ENCODE measurements around the gene SPATA2L. TPM values are rescaled to one million over a fixed set of nuclear protein-coding genes. Genes with fewer than 3 reads are reported as not detected.

The SPATA2L gene
- total and polyA plus RNA-seq, 2 of the 13 experiments (the other 11 are each of a cell fraction or from before 2014, with no cell fraction given), result 9.1 to 20.7 TPM

DNA sequence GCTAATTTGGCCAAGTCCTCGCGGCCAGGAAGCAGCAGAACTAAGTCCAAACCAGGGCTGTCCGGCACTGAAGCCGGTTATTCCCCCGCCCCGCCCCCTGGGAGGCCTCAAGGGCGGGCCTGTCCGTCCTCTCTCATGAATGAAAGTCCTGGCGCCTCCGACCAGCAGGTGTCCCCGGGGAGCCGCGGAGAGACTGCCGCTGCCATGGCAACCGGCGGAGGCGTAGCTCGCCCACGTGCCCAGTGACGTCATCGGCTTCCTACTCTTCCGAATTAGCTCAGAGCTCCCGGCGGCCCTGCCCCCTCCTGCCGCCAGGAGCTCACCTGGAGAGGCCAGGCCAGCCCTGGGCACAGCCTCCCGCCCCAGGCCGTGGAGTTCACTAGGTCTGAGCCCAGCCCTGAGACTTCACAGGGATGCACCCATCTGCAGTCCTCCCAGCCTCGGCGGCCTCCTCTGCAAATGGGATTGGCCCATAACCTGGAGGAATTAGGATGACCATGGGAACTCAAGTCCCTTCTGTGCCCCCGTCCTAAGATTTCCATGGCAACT, 1.3 kb downstream of the SPATA2L start (continued):
- TF ChIP-seq ZNF782 (CRISPR knock-in tag; IDR thresholded peaks at IDR 0.05; ENCODE audit: borderline replicate concordance) (no peak), ZNF780A (CRISPR knock-in tag; IDR thresholded peaks at IDR 0.05) (no peak), U2AF1 (optimal IDR thresholded peaks at IDR 0.05; ENCODE audit: low read depth, low read length) (peak; percentile 18), KLF12 (CRISPR knock-in tag; IDR thresholded peaks at IDR 0.05; ENCODE audit: borderline replicate concordance) (peak; percentile 81; the same call in 1 of the 2 replicates), NBN (conservative IDR thresholded peaks at IDR 0.05) (no peak), ZNF7 (CRISPR knock-in tag; IDR thresholded peaks at IDR 0.05) (no peak), ZNF44 (CRISPR knock-in tag; IDR thresholded peaks at IDR 0.05) (no peak), TRAFD1 (CRISPR knock-in tag; IDR thresholded peaks at IDR 0.05; ENCODE audit: borderline replicate concordance) (no peak; the same call in 1 of the 2 replicates), PAWR (CRISPR knock-in tag; IDR thresholded peaks at IDR 0.05; ENCODE audit: borderline replicate concordance) (no peak), NONO (IDR thresholded peaks at IDR 0.05) (no peak), NONO (CRISPR knock-in tag; conservative IDR thresholded peaks at IDR 0.05) (peak; percentile 57; the same call in 1 of the 2 replicates), ZNF563 (CRISPR knock-in tag; IDR thresholded peaks at IDR 0.05) (no peak), ZSCAN30 (CRISPR knock-in tag; IDR thresholded peaks at IDR 0.05) (no peak), SOX5 (CRISPR knock-in tag; IDR thresholded peaks at IDR 0.05; ENCODE audit: borderline replicate concordance) (peak; percentile 62; the same call in 1 of the 2 replicates), GATAD2A (CRISPR knock-in tag; IDR thresholded peaks at IDR 0.05) (peak; percentile 76)
- TF ChIP-seq, protein P1, sequence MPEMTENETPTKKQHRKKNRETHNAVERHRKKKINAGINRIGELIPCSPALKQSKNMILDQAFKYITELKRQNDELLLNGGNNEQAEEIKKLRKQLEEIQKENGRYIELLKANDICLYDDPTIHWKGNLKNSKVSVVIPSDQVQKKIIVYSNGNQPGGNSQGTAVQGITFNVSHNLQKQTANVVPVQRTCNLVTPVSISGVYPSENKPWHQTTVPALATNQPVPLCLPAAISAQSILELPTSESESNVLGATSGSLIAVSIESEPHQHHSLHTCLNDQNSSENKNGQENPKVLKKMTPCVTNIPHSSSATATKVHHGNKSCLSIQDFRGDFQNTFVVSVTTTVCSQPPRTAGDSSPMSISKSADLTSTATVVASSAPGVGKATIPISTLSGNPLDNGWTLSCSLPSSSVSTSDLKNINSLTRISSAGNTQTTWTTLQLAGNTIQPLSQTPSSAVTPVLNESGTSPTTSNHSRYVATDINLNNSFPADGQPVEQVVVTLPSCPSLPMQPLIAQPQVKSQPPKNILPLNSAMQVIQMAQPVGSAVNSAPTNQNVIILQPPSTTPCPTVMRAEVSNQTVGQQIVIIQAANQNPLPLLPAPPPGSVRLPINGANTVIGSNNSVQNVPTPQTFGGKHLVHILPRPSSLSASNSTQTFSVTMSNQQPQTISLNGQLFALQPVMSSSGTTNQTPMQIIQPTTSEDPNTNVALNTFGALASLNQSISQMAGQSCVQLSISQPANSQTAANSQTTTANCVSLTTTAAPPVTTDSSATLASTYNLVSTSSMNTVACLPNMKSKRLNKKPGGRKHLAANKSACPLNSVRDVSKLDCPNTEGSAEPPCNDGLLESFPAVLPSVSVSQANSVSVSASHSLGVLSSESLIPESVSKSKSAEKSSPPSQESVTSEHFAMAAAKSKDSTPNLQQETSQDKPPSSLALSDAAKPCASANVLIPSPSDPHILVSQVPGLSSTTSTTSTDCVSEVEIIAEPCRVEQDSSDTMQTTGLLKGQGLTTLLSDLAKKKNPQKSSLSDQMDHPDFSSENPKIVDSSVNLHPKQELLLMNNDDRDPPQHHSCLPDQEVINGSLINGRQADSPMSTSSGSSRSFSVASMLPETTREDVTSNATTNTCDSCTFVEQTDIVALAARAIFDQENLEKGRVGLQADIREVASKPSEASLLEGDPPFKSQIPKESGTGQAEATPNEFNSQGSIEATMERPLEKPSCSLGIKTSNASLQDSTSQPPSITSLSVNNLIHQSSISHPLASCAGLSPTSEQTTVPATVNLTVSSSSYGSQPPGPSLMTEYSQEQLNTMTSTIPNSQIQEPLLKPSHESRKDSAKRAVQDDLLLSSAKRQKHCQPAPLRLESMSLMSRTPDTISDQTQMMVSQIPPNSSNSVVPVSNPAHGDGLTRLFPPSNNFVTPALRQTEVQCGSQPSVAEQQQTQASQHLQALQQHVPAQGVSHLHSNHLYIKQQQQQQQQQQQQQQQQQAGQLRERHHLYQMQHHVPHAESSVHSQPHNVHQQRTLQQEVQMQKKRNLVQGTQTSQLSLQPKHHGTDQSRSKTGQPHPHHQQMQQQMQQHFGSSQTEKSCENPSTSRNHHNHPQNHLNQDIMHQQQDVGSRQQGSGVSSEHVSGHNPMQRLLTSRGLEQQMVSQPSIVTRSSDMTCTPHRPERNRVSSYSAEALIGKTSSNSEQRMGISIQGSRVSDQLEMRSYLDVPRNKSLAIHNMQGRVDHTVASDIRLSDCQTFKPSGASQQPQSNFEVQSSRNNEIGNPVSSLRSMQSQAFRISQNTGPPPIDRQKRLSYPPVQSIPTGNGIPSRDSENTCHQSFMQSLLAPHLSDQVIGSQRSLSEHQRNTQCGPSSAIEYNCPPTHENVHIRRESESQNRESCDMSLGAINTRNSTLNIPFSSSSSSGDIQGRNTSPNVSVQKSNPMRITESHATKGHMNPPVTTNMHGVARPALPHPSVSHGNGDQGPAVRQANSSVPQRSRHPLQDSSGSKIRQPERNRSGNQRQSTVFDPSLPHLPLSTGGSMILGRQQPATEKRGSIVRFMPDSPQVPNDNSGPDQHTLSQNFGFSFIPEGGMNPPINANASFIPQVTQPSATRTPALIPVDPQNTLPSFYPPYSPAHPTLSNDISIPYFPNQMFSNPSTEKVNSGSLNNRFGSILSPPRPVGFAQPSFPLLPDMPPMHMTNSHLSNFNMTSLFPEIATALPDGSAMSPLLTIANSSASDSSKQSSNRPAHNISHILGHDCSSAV (CRISPR knock-in tag; IDR thresholded peaks at IDR 0.05; ENCODE audit: borderline replicate concordance), result no peak
- TF ChIP-seq, protein P2, sequence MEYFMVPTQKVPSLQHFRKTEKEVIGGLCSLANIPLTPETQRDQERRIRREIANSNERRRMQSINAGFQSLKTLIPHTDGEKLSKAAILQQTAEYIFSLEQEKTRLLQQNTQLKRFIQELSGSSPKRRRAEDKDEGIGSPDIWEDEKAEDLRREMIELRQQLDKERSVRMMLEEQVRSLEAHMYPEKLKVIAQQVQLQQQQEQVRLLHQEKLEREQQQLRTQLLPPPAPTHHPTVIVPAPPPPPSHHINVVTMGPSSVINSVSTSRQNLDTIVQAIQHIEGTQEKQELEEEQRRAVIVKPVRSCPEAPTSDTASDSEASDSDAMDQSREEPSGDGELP (IDR thresholded peaks at IDR 0.05; ENCODE audit: borderline replicate concordance, low read depth), result peak; percentile 68; the same call in 1 of the 2 replicates
- TF ChIP-seq, protein P3, sequence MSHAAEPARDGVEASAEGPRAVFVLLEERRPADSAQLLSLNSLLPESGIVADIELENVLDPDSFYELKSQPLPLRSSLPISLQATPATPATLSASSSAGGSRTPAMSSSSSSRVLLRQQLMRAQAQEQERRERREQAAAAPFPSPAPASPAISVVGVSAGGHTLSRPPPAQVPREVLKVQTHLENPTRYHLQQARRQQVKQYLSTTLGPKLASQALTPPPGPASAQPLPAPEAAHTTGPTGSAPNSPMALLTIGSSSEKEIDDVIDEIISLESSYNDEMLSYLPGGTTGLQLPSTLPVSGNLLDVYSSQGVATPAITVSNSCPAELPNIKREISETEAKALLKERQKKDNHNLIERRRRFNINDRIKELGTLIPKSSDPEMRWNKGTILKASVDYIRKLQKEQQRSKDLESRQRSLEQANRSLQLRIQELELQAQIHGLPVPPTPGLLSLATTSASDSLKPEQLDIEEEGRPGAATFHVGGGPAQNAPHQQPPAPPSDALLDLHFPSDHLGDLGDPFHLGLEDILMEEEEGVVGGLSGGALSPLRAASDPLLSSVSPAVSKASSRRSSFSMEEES (CRISPR knock-in tag; IDR thresholded peaks at IDR 0.05), result peak; percentile 88
